ENCODE results near the gene RANBP9.

GRCh38 chr6:13590574-13591153, 121.0 kb downstream of the RANBP9 start:
- TF ChIP-seq, protein P1, sequence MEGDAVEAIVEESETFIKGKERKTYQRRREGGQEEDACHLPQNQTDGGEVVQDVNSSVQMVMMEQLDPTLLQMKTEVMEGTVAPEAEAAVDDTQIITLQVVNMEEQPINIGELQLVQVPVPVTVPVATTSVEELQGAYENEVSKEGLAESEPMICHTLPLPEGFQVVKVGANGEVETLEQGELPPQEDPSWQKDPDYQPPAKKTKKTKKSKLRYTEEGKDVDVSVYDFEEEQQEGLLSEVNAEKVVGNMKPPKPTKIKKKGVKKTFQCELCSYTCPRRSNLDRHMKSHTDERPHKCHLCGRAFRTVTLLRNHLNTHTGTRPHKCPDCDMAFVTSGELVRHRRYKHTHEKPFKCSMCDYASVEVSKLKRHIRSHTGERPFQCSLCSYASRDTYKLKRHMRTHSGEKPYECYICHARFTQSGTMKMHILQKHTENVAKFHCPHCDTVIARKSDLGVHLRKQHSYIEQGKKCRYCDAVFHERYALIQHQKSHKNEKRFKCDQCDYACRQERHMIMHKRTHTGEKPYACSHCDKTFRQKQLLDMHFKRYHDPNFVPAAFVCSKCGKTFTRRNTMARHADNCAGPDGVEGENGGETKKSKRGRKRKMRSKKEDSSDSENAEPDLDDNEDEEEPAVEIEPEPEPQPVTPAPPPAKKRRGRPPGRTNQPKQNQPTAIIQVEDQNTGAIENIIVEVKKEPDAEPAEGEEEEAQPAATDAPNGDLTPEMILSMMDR (IDR thresholded peaks at IDR 0.05): no peak
- TF ChIP-seq ZFX (IDR thresholded peaks at IDR 0.05; ENCODE audit: borderline replicate concordance): no peak

Data from 22Rv1 (cell line).